Activated T-helper 1 cell treated with Interleukin-2 at 50 U/mL for 16 hours (primary cell): ENCODE measurements around the gene PDE4B.

Experiments used
- DNase-seq: peaks from one replicate; pipeline ENCODE4 v3.0.0-alpha.2; 2020; ENCODE audit warnings: low read depth

The PDE4B gene

DNA sequence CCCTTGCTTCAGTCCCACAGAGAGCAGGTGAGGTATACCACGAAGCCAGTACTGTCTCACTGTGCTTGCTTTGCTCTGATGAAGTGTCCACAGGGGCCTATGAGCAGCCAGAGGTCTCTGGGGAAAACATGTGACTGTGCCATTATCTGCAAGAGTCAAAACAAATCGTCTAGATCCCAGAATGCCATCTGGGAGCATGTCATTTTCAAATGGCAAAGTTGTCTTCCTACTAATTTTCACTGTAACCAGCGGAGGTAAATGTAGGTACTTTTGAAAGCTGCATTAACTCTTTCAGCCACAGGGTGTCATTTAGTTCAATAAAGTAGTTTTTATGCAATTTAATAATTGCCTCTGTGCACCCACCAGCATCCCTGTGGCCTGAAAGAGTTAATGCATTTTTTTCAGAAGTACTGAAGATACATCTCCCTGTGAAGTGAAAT, 567.6 kb downstream of the PDE4B start:
- no peak for DNase-seq

DNA sequence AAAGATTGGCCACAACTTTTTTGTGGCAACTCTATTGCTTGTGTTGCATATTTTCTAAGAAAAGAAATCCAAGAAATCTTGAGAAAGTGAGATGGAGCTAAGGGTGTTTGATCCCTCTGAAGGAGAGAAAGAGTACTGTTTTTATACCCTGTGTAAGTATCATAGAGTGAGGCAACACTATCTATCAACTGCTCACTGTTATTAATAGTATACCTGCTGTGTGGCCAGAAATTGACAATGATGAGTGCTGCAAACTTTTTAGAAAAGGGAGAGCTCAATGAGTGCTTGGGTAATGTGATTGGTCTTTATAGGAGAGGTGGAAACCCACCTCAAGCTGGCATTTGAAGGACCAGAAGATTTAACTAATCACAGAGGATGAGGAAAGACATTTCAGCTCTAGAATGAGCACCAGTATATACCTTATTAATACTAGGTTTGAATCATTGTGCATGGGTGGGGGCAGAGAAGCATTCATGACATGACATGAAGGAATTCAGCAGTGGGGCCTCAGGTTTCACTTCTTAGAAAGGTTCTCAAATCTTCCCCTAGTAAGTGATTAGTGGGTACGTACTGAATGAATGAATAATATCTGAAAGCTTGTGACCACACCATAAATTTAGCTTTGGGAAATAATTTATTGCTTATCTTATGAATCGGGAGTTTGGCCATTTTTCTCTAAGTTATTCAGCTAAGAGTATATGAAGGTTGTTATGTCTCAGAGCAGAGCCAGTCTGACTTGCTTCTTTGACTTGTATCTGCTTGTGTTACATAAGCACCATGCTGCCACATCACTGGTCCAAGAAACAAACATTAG, 572.1 kb downstream of the PDE4B start:
- no peak for DNase-seq

DNA sequence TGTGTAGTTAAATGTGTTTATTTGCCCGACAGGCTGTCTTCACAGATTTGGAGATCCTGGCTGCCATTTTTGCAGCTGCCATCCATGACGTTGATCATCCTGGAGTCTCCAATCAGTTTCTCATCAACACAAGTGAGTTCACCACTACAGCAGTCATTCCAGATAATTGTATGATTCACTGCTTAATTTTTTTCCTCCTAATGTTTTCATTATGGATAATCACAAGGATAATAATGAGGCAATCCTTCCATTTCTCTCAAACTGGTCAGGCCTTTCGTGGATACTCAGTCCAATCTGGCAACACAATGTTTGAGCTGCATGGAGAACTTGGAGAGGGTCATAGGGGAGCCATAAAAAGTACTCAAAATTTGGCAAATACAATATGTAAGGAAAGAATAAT, 572.9 kb downstream of the PDE4B start:
- DNase-seq: no peak

DNA sequence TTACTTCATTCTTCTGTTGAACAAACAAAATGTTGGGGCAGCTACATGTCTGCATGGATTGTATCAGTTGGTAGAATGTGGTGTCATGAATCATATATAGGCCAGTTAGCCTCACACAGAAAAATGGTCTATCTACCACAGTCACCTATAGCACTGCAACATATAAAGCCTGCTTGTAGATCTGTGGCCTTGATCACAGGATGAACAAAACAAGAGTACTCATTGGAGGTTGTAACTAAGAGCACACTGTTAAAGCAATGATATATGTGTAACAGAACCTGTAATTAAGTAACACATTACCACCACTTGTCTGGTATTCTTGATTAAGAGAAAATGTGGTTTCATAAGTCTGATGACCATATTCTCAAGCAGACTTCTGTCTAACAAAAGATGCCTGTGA, 573.9 kb downstream of the PDE4B start:
- DNase-seq: no peak

DNA sequence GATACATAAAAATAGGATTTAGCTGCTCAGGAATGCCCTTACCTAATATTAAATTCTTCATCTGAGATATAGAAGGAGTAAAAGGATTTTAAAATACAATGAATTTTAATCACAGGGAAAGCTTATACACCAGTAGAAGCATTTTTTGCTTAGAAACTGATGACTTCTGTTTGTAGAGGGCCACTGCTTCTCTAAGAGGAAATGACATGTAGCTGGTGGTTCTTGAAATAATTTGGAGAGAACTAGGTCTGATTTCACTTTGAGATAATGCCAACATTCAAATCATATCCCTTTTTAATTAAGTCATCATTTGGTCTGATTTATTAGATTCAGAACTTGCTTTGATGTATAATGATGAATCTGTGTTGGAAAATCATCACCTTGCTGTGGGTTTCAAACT, 574.7 kb downstream of the PDE4B start:
- DNase-seq: no peak

DNA sequence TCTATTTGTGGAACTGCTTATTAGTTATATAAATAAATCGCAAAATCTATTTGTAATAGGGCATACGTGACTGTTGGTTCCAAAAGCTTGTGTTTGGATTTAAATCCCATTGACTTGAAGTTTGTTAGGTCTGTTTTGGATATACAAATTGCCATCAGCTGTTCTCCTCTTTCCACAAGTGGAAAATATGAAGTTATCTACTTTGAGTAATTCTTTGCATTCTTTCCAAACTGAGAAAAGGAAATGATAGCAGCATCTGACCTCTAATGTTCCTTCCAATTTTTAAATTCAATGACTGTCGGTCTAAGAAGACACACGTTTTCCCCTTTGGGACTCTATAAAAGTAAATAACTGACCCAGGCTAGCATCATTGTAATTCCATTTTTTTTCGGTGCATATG, 575.6 kb downstream of the PDE4B start:
- no peak for DNase-seq

DNA sequence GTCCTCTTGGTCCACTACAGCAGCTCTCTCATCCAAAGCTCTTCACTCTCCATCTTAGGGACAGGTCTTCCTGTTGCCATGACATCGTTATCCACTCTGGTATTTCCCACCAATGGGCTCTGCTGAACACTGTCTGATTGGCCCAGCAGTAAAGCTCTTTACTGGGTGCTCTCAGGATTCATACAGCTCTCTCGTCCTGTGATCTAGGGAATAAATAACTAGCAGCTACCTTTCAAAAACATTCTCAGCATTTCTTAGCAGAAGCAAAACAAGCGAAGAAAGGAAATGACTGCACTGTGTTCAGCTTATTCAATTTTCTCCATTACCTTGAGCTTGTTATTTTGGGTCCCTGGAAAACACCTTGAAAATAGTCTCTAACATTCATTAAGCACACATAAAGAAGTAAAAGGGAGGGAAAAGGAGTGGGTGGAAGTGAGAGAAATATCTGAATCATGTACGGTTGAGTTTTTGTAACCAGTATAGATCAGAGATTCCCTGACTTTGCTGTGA, 577.8 kb downstream of the PDE4B start:
- DNase-seq: no peak

DNA sequence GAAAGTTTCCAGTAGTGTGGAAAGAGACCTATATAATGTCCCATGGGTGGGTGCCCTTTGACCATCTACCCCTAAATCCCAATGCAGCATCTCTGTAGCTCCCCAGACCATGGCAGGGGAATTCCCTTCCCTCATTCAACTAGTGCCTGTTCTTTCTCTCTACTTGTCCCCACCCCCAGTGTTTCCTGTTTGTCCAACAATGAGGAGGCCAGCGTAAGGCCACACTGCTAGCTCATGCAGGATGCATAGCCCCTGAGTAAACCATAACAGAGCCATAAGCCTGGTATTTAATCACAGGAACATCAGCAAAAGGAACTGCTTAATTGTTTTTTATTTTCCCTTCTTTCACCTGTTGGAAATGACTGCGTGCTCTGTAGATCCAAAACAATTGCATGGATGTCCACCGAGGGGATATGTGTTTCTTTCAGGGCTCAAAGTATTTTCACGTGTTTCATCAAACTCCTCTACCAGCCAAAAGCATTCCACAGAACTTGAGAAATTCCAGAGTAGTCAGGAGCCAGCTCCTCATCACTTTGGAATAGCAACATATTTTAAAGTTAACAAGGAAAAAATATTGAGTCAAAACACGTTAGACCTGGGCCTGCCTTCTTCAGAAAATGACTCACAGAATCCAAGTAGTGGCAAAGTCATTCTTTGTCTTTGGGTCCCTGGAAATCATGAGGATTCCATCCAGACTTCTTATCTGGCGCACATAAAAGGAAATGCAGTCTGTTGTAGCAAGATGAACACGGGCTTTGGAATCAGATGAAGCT, 578.7 kb downstream of the PDE4B start:
- DNase-seq: no peak

DNA sequence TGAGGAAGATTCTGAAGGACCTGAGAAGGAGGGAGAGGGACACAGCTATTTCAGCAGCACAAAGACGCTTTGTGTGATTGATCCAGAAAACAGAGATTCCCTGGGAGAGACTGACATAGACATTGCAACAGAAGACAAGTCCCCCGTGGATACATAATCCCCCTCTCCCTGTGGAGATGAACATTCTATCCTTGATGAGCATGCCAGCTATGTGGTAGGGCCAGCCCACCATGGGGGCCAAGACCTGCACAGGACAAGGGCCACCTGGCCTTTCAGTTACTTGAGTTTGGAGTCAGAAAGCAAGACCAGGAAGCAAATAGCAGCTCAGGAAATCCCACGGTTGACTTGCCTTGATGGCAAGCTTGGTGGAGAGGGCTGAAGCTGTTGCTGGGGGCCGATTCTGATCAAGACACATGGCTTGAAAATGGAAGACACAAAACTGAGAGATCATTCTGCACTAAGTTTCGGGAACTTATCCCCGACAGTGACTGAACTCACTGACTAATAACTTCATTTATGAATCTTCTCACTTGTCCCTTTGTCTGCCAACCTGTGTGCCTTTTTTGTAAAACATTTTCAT, 579.9 kb downstream of the PDE4B start:
- no peak for DNase-seq

DNA sequence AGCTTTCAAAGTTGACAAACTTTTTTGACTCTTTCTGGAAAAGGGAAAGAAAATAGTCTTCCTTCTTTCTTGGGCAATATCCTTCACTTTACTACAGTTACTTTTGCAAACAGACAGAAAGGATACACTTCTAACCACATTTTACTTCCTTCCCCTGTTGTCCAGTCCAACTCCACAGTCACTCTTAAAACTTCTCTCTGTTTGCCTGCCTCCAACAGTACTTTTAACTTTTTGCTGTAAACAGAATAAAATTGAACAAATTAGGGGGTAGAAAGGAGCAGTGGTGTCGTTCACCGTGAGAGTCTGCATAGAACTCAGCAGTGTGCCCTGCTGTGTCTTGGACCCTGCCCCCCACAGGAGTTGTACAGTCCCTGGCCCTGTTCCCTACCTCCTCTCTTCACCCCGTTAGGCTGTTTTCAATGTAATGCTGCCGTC, 580.5 kb downstream of the PDE4B start:
- no peak for DNase-seq

DNA sequence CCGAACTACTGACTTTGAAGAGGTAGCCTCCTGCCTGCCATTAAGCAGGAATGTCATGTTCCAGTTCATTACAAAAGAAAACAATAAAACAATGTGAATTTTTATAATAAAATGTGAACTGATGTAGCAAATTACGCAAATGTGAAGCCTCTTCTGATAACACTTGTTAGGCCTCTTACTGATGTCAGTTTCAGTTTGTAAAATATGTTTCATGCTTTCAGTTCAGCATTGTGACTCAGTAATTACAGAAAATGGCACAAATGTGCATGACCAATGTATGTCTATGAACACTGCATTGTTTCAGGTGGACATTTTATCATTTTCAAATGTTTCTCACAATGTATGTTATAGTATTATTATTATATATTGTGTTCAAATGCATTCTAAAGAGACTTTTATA, 581.5 kb downstream of the PDE4B start:
- no peak for DNase-seq

DNA sequence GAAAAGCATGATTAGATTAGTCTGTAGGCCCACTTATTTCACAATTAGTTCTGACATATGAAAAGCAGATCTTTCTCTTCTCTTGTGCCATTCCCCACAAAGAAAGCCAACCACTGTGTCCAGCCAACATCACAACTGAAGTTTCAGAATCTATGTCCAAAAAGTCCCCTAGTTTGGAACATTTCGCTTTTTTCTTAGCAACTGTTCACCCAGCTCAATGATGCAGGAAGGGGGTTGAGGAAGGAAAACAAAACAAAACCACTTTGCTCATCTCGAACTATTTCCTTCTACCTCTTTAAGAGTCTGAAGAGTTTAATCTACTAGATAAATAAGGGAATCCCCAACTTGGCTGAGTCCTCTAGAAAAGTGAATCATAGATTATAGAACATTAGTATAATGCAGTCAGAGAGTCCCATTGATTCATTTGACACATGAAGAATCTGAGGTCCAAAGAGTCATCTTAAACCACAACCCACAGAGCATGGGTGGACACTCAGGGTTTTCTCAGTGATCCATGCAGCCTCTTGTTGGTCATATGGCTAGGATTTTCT, 581.9 kb downstream of the PDE4B start:
- no peak for DNase-seq

DNA sequence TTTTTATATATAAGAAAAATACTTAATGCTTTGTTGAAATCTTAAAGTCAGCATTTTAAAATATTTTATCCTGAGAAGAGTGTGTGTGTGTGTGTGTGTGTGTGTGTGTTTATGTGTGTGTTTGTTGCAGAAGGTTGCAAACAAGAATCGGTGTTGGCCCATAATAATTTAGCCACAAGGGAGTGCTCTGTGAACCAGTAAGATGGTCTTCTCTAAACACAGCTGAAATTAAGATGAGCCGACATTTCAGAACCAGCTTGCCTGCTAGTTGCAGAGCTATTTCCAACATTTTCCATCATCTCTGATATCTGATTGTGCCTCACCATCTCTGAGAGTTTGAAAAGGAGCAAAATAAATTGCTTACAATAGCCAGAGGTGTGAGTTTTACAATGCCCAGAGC, 582.4 kb downstream of the PDE4B start:
- DNase-seq: no peak

DNA sequence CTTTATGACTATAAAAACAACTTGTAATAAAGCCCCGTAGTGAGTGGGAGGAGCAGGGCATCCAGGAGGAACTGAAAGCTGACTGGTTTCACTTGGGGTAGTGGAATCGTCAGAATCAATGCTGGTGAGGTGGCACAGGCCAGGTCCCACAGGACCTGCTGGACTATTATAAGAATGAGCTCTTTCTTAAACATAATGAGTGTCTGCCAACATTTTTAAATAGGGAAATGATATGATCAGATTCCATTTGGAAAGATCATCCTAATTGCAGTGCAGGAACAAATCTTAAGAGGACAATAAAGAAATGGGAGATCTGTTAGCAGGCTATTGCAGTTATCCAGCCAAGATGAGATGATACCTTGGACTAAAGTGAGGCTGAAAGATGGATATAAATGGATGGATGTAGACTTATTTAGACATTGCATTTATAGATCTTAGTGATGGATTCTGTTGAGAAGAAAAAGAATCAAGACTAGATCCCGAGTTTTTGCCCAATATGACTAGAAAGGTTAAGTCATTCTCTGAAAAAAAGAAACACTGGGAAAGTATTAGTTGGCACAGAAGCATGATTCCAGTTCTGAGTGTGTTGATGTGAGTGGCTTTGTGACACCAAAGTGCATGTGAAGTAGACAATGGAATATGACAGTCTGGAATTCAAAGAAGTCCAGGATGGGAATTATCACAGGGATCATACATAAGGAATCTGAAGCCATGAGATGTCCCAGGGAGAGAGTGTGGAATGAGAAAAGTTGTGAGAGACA, 587.9 kb downstream of the PDE4B start:
- no peak for DNase-seq

DNA sequence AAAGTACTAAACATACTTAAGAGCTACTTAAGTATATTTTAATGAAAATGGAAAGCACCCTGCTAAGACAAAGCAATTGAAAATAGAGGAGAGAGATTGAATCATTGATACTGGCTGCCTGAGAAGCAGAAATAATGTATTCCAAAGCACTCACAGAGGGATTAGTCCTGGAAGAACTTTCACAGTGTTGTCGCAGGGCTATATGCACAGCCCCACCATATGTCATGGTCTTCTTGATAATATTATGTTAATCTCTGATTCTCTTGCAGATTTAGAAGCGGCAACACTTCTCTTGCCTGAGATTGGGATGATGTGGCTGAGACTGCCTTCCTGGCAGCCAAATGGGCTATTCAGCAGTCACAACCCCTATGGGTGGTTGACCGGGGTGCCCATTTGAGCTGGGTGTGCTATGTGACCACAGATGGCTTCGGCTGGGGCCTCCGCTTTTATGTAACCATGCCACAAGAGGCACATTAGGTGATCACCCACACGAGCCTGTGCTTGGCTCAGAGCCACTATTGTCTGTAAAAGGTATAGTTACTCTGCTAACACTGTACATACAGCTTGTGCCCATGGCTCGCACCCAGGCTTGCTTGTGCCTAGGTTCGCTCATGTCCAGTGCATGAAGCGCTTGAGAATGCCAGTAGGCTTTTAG, 589.1 kb downstream of the PDE4B start:
- no peak for DNase-seq

DNA sequence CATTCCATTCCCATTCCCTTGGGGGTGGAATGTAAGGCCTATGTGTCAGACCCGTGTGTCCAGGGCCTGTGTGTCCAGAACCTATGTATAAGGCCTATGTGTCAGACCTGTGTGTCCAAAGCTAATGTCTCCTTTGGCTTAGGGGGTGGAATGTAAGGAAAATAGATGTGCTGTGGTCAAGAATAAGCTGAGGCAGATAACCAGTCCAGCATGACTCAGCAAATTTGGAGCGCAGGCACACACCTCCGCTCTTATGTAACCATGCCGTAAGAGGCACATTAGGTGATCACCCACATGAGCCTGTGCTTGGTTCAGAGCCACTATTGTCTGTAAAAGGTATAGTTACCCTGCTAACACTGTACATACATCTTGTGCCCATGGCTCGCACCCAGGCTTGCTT, 590.5 kb downstream of the PDE4B start:
- DNase-seq: no peak

DNA sequence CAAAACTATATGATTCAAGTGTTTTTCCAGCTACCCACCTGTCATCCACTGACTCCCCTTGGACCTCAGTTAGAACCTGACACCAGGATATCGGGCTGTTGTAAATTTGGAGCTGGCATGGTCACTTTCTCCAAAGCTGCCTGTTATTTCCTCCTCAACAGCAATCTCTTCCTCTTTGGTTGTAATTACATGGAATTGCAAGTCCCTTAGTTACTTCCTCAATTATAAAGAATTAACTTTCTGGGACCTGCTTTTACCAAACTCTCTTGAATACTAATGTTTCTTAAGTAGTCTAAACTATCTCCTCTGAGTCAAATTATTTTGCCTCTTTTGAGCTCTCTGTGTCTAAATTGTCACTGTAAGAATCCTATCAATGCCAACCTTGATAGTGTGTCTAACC, 590.9 kb downstream of the PDE4B start:
- no peak for DNase-seq

DNA sequence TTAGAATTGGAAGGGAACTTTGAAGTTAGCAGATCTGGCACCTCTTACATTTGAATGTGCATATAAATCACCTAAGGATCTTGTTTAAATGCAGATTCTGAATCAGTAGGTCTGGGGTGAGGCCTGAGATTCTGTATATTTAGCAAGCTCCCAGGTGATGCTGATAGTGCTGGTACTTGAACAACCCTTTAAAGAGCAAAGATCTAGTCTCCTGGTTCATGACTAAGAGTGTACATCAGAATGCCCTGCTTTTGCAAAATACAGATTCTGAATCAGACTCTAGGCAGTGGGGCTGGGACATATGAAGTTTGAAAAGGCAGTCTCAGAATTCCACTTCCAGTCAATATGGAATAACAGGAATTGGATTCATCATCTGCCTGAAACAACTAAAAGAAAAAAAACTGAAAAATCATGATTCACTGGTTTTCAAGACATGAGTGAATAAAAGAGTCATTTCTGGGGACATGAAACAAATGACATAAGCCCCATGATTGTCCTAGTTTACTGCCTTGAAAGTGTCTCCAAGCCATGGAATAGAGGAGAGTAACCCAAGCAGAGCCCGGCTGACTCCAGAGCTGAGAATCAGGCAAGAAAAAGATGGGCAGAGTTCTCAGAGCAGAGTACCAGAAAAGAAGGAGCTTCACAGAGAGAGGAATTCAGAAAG, 591.7 kb downstream of the PDE4B start:
- no peak for DNase-seq

DNA sequence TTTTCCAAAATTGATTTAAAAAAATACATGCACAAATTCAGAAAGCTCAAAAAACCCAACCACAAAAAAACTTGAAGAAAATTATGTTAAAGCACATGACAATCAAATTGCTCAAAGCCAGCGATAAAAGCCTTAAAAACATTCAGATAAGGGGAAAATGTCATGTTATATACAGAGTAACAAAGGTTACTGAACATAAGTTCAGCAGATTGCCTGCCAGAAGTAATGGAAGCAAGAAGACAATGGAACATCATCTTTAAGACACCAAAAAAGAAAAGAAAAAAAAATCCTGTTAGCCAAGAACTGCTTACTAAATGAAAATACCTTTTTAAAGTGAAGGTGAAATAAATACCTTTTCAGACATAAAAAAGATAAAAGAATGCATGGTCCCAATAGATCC, 594.0 kb downstream of the PDE4B start:
- no peak for DNase-seq

DNA sequence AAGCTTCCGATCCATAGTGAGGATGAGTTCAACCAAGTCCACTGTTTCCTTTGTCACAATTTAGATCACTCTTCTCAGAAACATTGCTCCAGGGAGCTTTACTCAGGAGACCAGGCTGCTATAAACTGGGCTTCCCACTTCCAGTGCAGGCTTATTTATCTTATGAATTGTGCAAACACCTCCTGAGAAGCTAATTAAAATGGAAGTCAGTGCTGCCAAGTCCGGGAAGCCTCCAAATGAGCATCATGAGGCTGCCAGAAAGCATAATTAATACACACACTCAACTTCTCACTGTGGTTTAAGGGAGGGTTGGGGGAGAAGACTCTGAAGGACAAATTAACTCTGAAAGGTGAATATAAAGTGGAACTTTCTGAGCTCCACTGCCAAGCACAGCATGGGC, 596.2 kb downstream of the PDE4B start:
- DNase-seq: no peak
